ENCODE measurements around the gene ZFAND6.
"Not testable (repeated sequence)": the region's sequence is repeated elsewhere in the genome, so short reads cannot be mapped to it uniquely, and the experiment has no call there.

Gene ZFAND6

GRCh38 chr15:80152180-80152895 is 92.9 kb downstream of the ZFAND6 start:
- DNase-seq, result peak; percentile 91

- DNase-seq, result peak; percentile 44
These were observed 93.7 kb downstream of the ZFAND6 start, which contains the start of gene FAH for GRCh38 chr15:80152896-80153876. FAH (plus strand) TSS chr15:80152999; CDS start chr15:80153055, 56 bp downstream.

GRCh38 chr15:80153900-80154299 is 94.4 kb downstream of the ZFAND6 start:
- DNase-seq, result no peak

GRCh38 chr15:80154336-80154735 is 94.9 kb downstream of the ZFAND6 start:
- no peak for DNase-seq

- no peak for DNase-seq
These were observed 95.5 kb downstream of the ZFAND6 start for GRCh38 chr15:80155001-80155377.

- not testable (repeated sequence) for DNase-seq
These were observed 96.1 kb downstream of the ZFAND6 start for GRCh38 chr15:80155378-80156175.

- DNase-seq, result no peak
These were observed 96.8 kb downstream of the ZFAND6 start for GRCh38 chr15:80156176-80156720.

GRCh38 chr15:80157215-80157614 is 97.7 kb downstream of the ZFAND6 start:
- no peak for DNase-seq

GRCh38 chr15:80159301-80159700 is 99.8 kb downstream of the ZFAND6 start:
- DNase-seq, result no peak

GRCh38 chr15:80159811-80160569 is 100.5 kb downstream of the ZFAND6 start:
- no peak for DNase-seq

- peak; percentile 27 for DNase-seq
These were observed 101.2 kb downstream of the ZFAND6 start for GRCh38 chr15:80160570-80161156.

GRCh38 chr15:80161468-80162016 is 102.1 kb downstream of the ZFAND6 start:
- DNase-seq, result no peak

- DNase-seq, result no peak
These were observed 102.6 kb downstream of the ZFAND6 start for GRCh38 chr15:80162059-80162554.

- DNase-seq, result no peak
These were observed 103.7 kb downstream of the ZFAND6 start for GRCh38 chr15:80163217-80163616.

- no peak for DNase-seq
These were observed 104.4 kb downstream of the ZFAND6 start for GRCh38 chr15:80163897-80164296.

- no peak for DNase-seq
These were observed 108.5 kb downstream of the ZFAND6 start for GRCh38 chr15:80167936-80168335.

- no peak for DNase-seq
These were observed 108.9 kb downstream of the ZFAND6 start for GRCh38 chr15:80168421-80168820.

- no peak for DNase-seq
These were observed 110.4 kb downstream of the ZFAND6 start for GRCh38 chr15:80169768-80170357.

GRCh38 chr15:80170596-80170995 is 111.1 kb downstream of the ZFAND6 start:
- no peak for DNase-seq

GRCh38 chr15:80171787-80172186 is 112.3 kb downstream of the ZFAND6 start:
- no peak for DNase-seq

- no peak for DNase-seq
These were observed 112.9 kb downstream of the ZFAND6 start for GRCh38 chr15:80172401-80172800.
